Kidney (tissue), 2 donors: ENCODE measurements around the gene TYW3. TPM values are rescaled to one million over a fixed set of nuclear protein-coding genes. Genes with fewer than 3 reads are reported as not detected.

Source experiments
- polyA plus RNA-seq: library from polyadenylated mRNA; stranded (reverse); fragments of 350-450 nt; fragmentation: Illumina TruSeq; extraction: RNeasy Lipid Tissue Mini Kit (QIAGEN cat#74804); gene quantifications from one replicate; pipeline ENCODE4 v1.2.3, GENCODE V29; 2014; ENCODE audit warnings: low read depth, low replicate concordance; ENCODE audit not compliant: insufficient read depth
- total RNA-seq: library from RNA; stranded (reverse); fragmentation: NEBNext Ultra II Directional; extraction: Animal tissue kit (Norgen Biotek cat#: 25700); gene quantifications from one replicate; pipeline ENCODE4 v1.2.1, GENCODE V29; 2021
- donor health status: DM: yes; HTN: yes; CAD: no.

Gene TYW3
- total and polyA plus RNA-seq, 2 donors from 2014 or later, result 17.1 to 22.1 TPM

Other genes with a start within 250 kb of the TYW3 start
- not detected for gene LRRC53, start 220.5 kb upstream of the TYW3 start, total RNA-seq
- gene LRRC53, start 220.5 kb upstream of the TYW3 start, polyA plus RNA-seq, result not detected
- gene ERICH3, start 59.4 kb upstream of the TYW3 start, total RNA-seq, result 0.50 TPM
- not detected for gene ERICH3, start 59.4 kb upstream of the TYW3 start, polyA plus RNA-seq
- 160 TPM for gene CRYZ, start 102 bp upstream of the TYW3 start, total RNA-seq
- gene CRYZ, start 102 bp upstream of the TYW3 start, polyA plus RNA-seq, result 207 TPM